ENCODE results near the gene CDH16. TPM values are rescaled to one million over a fixed set of nuclear protein-coding genes. Genes with fewer than 3 reads are reported as not detected.

CDH16 gene
- total RNA-seq, 6 donors from 2014 or later, result 0.40 to 1.8 (median 1.7) TPM; not detected in 3

GRCh38 chr16:66901626-66902025 is 17.1 kb downstream of the CDH16 start:
- Histone ChIP-seq H3K9me3 (no peaks in the 10 kb centered on the region), H3K27ac (peak overlapping the region in 3 of 4 donors; percentile 73 to 85 (median 83)), H3K27me3 (no peaks in the 10 kb centered on the region), H3K4me1 (peaks cover 36 to 43% (median 40%) of the 10 kb centered on the region in 4 donors), H3K36me3 (no peaks in the 10 kb centered on the region), H3K4me3 (no peak overlapping the region)
- TF ChIP-seq POLR2A (IDR thresholded peaks at IDR 0.05) (no peak), EP300 (IDR thresholded peaks at IDR 0.05) (no peak), POLR2AphosphoS5 (IDR thresholded peaks at IDR 0.05) (no peak), CTCF (IDR thresholded peaks at IDR 0.05) (no peak)
- WGBS, 2 donors, result 83 to 96% methylated on average over 5 to 10 of the region's 10 CpGs
- ATAC-seq (ENCODE audit: low FRiP score in 2 of 2) (no peak), DNase-seq (no peak)

- peaks cover 36 to 43% (median 39%) of the 10 kb centered on the region in 4 donors for H3K4me1 ChIP-seq
- no peaks in the 10 kb centered on the region for H3K36me3 ChIP-seq
- peak overlapping the region; percentile 62 to 85 (median 78) for H3K27ac ChIP-seq
- H3K27me3 ChIP-seq, result no peaks in the 10 kb centered on the region
- ATAC-seq (ENCODE audit: low FRiP score in 2 of 2), result peak in 1 of 2 donors; percentile 41
- H3K9me3 ChIP-seq, result no peaks in the 10 kb centered on the region
- DNase-seq, result peak in 1 of 2 donors; percentile 72
- TF ChIP-seq POLR2AphosphoS5 (IDR thresholded peaks at IDR 0.05), result no peak
- no peak for TF ChIP-seq POLR2A (IDR thresholded peaks at IDR 0.05)
- no peak for TF ChIP-seq CTCF (IDR thresholded peaks at IDR 0.05)
- TF ChIP-seq EP300 (IDR thresholded peaks at IDR 0.05), result no peak
- WGBS, 2 donors, result 46% methylated on average over 5 to 7 of the region's 7 CpGs
- no peak overlapping the region for H3K4me3 ChIP-seq
Measured at GRCh38 chr16:66900721-66901441, 17.8 kb downstream of the CDH16 start.

GRCh38 chr16:66899945-66900710 is 18.6 kb downstream of the CDH16 start:
- WGBS, 2 donors, result 36 to 40% methylated on average over 6 to 9 of the region's 9 CpGs
- ATAC-seq (ENCODE audit: low FRiP score in 2 of 2), result peak; percentile 21 to 60
- TF ChIP-seq CTCF (IDR thresholded peaks at IDR 0.05) (no peak), POLR2AphosphoS5 (IDR thresholded peaks at IDR 0.05) (peak in 1 of 2 donors; percentile 48), POLR2A (IDR thresholded peaks at IDR 0.05) (peak in 1 of 4 donors; percentile 24), EP300 (IDR thresholded peaks at IDR 0.05) (peak in 2 of 4 donors; percentile 29 to 56)
- H3K4me3 ChIP-seq, result no peak overlapping the region
- no peaks in the 10 kb centered on the region for H3K27me3 ChIP-seq
- peaks cover 28 to 37% (median 33%) of the 10 kb centered on the region in 4 donors for H3K4me1 ChIP-seq
- H3K27ac ChIP-seq, result peak overlapping the region; percentile 62 to 85 (median 78)
- no peaks in the 10 kb centered on the region for H3K9me3 ChIP-seq
- DNase-seq, result peak in 1 of 2 donors; percentile 82
- no peaks in the 10 kb centered on the region for H3K36me3 ChIP-seq

GRCh38 chr16:66899310-66899944 is 19.3 kb downstream of the CDH16 start:
- 61 to 81% methylated on average over 4 to 6 of the region's 6 CpGs for WGBS, 2 donors
- DNase-seq, result no peak
- ATAC-seq (ENCODE audit: low FRiP score in 2 of 2), result peak in 1 of 2 donors; percentile 22

More at GRCh38 chr16:66899310-66899944, 19.3 kb downstream of the CDH16 start:
- Histone ChIP-seq H3K9me3 (no peaks in the 10 kb centered on the region), H3K36me3 (no peaks in the 10 kb centered on the region), H3K27me3 (no peaks in the 10 kb centered on the region), H3K4me3 (no peak overlapping the region), H3K27ac (peak overlapping the region; percentile 62 to 85 (median 78)), H3K4me1 (peaks cover 26 to 34% (median 30%) of the 10 kb centered on the region in 4 donors)
- TF ChIP-seq POLR2AphosphoS5 (IDR thresholded peaks at IDR 0.05), result no peak
- no peak for TF ChIP-seq CTCF (IDR thresholded peaks at IDR 0.05)
- no peak for TF ChIP-seq EP300 (IDR thresholded peaks at IDR 0.05)
- TF ChIP-seq POLR2A (IDR thresholded peaks at IDR 0.05), result no peak
